ENCODE measurements around the gene PRKACB. TPM values are rescaled to one million over a fixed set of nuclear protein-coding genes. Genes with fewer than 3 reads are reported as not detected.
"Not testable (repeated sequence)": the region's sequence is repeated elsewhere in the genome, so short reads cannot be mapped to it uniquely, and the experiment has no call there.

The PRKACB gene
- total RNA-seq (2014; rRNA removed; shearing (Covaris generic)) = 0.51 and 0.86 TPM in 2 replicates

DNA sequence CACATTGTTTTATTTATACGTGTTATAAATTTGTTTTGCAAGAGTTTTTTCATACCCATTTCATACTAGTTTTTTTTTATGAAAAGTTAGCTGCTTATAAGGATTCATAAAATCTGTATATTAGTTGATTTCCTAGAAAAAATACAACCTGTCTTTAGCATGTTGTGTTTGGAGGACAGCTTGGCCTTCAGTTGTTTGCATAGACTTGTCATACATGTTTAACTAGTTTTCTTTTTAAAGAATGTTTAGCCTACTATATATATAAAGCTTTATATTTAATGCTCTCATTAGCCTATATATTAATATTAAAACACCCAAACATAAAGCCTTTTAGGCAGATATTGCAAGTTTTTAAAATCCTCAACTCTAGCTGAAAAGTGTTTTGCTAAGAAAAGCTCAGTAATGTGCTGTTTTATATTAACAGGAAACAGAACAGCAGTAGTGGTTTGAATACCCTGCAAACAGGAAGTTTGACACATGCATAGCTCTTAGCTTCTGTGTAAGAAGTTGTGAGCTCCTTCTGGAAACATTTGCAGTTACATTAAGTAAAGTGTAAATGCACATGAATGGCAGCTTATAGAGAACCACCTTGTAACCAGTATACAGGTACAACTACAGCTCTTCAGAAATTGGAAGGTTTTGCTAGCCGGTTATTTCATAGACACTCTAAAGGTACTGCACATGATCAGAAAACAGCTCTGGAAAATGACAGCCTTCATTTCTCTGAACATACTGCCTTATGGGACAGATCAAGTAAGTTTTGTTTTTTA lies at the start of gene PRKACB:
PRKACB (plus strand) TSS at position 476 of the 770 bp plus-strand sequence; CDS start at position 567, 91 bp downstream.
- peak; percentile 70 for DNase-seq (ENCODE audit: low spot score)

- DNase-seq (ENCODE audit: low spot score) = no peak
Observed at GRCh38 chr1:84095308-84095707, 48.8 kb upstream of the PRKACB start.

DNA sequence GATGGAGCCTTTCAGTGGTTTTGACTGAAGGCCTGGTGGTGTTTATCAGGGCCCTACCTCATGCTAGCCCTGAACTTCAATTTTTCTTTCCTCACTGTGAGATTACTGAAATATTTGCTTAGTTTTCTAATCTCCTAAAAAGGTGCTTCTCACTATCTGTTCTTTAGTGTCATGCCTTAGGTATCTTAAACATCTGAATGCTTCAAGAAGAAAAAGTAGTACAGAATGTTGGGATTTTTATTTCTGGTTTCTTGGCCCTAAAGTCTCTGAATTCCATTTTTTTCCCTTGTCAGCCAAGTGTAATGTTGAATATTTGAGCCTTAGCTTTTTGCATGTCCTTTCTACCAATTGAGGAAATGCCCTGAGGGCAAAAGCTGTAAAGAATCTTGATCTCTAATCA lies 47.9 kb upstream of the PRKACB start:
- DNase-seq (ENCODE audit: low spot score) = no peak

- DNase-seq (ENCODE audit: low spot score) = no peak
Observed at GRCh38 chr1:84101204-84101603, 42.9 kb upstream of the PRKACB start.

GRCh38 chr1:84103197-84103992 lies 40.7 kb upstream of the PRKACB start:
- DNase-seq (ENCODE audit: low spot score) = peak; percentile 64

GRCh38 chr1:84107538-84107937 lies 36.5 kb upstream of the PRKACB start:
- DNase-seq (ENCODE audit: low spot score) = not testable (repeated sequence)

GRCh38 chr1:84107955-84108354 lies 36.1 kb upstream of the PRKACB start:
- no peak for DNase-seq (ENCODE audit: low spot score)

- DNase-seq (ENCODE audit: low spot score) = no peak
Observed at GRCh38 chr1:84108900-84109578, 35.0 kb upstream of the PRKACB start.

- no peak for DNase-seq (ENCODE audit: low spot score)
Observed at GRCh38 chr1:84110629-84111028, 33.4 kb upstream of the PRKACB start.

- DNase-seq (ENCODE audit: low spot score) = no peak
Observed at GRCh38 chr1:84116558-84116957, 27.5 kb upstream of the PRKACB start.

- DNase-seq (ENCODE audit: low spot score) = no peak
Observed at GRCh38 chr1:84117868-84118267, 26.2 kb upstream of the PRKACB start.

- DNase-seq (ENCODE audit: low spot score) = no peak
Observed at GRCh38 chr1:84121360-84121759, 22.7 kb upstream of the PRKACB start.

- peak; percentile 78 for DNase-seq (ENCODE audit: low spot score)
Observed at GRCh38 chr1:84122780-84123382, 21.2 kb upstream of the PRKACB start.

DNA sequence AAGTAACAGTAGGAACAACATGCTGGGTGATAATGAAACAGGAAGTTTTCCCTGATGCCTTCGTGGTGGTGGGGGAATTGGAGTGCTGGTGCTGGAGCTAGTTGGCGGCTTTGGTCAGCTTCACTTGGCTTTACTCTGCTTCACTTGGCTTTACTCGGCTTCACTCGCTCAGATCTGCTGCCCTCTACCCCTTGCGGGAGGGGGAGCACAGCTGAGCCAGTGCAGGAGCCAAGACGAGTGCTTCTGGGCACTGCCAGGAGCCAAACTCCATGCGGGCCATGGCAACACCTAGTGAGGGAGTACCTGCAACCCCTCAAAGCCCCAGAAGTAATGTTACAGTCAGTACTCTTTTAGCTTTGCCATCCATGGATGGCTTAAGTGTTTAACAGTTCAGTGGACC lies 10.6 kb upstream of the PRKACB start:
- no peak for DNase-seq (ENCODE audit: low spot score)

GRCh38 chr1:84135341-84135740 lies 8.7 kb upstream of the PRKACB start:
- DNase-seq (ENCODE audit: low spot score) = no peak

DNA sequence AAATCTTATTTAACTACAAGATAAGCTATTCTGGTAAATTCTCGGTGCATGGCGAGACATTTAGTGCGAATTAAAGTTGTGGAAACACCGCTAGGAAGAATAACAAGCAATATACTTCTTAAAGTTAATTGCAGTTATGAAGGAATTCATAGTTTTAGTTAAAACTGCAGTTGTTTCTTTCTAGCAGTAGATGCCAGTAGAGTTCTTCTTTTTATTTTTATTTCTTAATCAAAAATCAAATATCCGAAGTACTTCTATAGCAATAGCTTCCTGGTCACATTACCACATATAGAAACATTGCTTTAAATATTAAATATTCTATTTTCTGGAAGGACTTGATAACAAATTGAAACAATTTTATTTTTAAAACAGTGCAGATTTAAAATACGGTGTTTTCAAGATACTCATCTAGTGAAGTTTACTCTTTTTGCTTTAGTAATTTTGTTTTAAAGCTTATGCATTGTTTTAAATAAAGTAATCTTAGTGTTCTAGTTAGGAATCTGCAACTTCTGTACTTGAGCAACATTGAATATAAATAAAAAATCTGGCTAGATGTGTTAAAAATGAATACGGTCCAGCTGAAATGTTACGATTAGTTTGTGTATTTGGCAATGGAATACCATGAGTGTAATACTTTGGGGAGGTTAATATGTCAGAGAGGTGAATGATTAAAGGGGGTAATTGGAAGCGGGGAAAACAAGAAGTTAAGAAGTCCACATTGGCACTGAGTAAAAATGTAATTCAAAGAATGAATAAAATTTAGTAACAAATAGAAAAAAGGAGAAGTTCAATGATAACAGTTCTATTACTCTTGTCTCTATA lies 2.7 kb upstream of the PRKACB start:
- DNase-seq (ENCODE audit: low spot score) = peak; percentile 41

DNA sequence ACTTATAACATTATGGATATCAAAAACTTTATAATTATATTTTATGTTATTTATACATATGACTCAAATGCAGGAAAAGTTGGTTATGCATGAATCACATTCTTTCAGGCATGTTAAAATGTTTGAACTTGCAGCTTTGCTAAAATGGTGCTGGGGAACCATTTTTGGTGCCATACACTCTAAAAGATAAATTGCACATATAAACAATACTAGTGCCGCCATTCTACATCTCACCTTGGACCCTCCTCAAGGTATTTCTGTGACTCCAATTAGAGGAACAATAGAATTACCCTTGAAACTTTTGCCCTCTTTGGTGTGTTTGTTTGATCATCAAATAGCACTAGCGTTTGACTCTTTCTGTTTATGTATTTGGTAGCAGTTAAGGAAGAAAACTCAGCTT lies 997 bp downstream of the PRKACB start:
- no peak for DNase-seq (ENCODE audit: low spot score)

DNA sequence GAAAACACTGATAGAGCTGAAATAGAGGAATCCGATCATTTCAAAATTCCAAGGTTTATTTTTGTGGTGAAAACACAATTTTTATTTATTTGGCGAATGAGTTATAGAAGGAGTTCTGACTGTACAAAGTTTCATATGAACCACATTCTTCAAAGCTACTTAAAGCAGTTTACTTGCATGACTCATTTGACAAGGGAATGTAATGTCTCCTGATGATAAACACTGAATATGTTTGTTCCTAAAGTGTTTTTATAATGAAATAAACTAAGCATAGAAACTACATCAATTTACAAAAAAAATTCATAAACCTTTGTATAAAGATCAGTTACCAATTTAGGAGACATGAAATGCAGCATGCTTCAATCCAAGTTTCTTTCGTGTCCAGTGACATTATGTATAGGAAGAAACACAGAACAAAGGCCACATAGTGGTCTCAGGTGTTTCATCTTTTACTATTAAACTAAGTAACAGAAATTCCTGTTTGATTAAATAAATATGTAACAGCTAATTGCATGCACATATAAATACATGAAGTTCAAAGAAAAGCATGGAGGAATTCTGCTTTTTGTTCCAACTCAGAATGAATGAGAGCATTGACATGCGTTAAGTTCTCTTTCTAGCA lies 2.5 kb downstream of the PRKACB start:
- peak; percentile 32 for DNase-seq (ENCODE audit: low spot score)

DNA sequence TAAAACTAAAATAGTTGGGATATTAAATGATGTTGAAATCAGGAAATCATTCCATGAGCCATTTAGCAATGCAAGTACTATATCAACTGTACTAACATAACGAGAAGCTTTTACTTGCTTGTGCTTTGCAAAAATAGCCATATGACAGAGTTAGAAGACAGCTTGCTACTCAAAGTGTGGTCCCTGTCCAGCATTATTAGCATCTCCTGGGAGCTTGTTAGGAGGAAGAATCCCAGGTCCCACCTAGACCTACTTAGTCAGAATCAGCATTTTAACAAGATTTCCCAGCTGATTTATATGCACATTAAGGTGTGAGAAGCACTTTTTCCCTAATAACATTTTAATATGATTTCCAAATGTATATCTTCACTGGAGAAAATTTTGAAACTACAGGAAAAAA lies 4.7 kb downstream of the PRKACB start:
- no peak for DNase-seq (ENCODE audit: low spot score)

- DNase-seq (ENCODE audit: low spot score) = no peak
Observed at GRCh38 chr1:84152649-84153056, 8.6 kb downstream of the PRKACB start.

Data from HT-29 (cell line).